Motor neuron (in vitro differentiated cells): ENCODE data around the gene STMN3. TPM values are rescaled to one million over a fixed set of nuclear protein-coding genes. Genes with fewer than 3 reads are reported as not detected.
"Not testable (repeated sequence)": the region's sequence is repeated elsewhere in the genome, so short reads cannot be mapped to it uniquely, and the experiment has no call there.

Experiments used
- ATAC-seq, 8 experiments: fragments of 200-7000 bp; cut with Tn5 transposase; replicated peaks in 6 of 8; 2 replicates each; pipeline ENCODE4 v1.8.0; 2021; ENCODE audit warnings: mild to moderate bottlenecking in 8 of 8, moderate library complexity in 8 of 8
- H3K27ac ChIP-seq, 2 donors: fragments of 250-450 bp; sonication (Bioruptor Pico); 2 replicates each; pipeline ENCODE4 v1.9.0; 2021; ENCODE audit warnings: antibody characterized with exemption in 2 of 2, mild to moderate bottlenecking in 2 of 2, moderate library complexity in 1 of 2
- H3K4me1 ChIP-seq, 2 donors: fragments of 250-450 bp; sonication (Bioruptor Pico); replicated peaks in 1 of 2; 2 replicates each; pipeline ENCODE4 v1.6.1; 2021; ENCODE audit warnings: antibody characterized with exemption in 2 of 2, mild to moderate bottlenecking in 2 of 2, moderate library complexity in 1 of 2
- H3K4me3 ChIP-seq, 5 donors: fragments of 250-450 bp; sonication (Bioruptor Pico); 2 replicates each; pipeline ENCODE4 v1.9.0; 2021; ENCODE audit warnings: antibody characterized with exemption in 5 of 5, mild to moderate bottlenecking in 5 of 5, moderate library complexity in 4 of 5
- WGBS, 10 experiments: fragments of 450-650 bp; shearing (Covaris generic); methylation state at CpG; one replicate each; pipeline ENCODE4 v1.0.0; 2022; 5-methylcytosine and 5-hydroxymethylcytosine counted together
- in situ Hi-C, 9 experiments: fragments of 400-800 bp; cut with MboI; loops; one replicate each; pipeline ENCODE4 v1.15.0; 2021; ENCODE audit warnings: low sequenced_read_pairs in 9 of 9, low pct_unique_long_range_greater_than_20kb in 2 of 9; ENCODE audit not compliant: unreplicated experiment in 9 of 9
- total RNA-seq, 8 experiments: library from RNA; unstranded; fragments of 300-600 nt; gene quantifications; 2 replicates each; pipeline versions ENCODE4 v1.2.3 to v1.2.4, GENCODE V29; 2022

The STMN3 gene
- total RNA-seq, 8 experiments from 2014 or later = 14.5 to 155 (median 69.2) TPM

GRCh38 chr20:63641146-63641791, 12.0 kb downstream of the STMN3 start:
- Histone ChIP-seq H3K4me1 (peaks cover 13 to 18% of the 10 kb centered on the region in 2 donors), H3K27ac (peak overlapping the region in 1 of 2 donors; percentile 29), H3K4me3 (peak overlapping the region; percentile 21 to 33 (median 27))
- peak in 5 of 8 experiments; percentile 8 to 44 (median 39) for ATAC-seq
- no CpG with 5 or more reads among the region's 47 CpGs for WGBS, 10 experiments
- in situ Hi-C loops = loop anchor here in 1 of 9 experiments (25.0 kb wide), 1 partner anchor 204 kb away; no protein-coding TSS in a partner anchor

GRCh38 chr20:63640686-63641085, 12.5 kb downstream of the STMN3 start:
- no CpG with 5 or more reads among the region's 17 CpGs for WGBS, 10 experiments
- not testable (repeated sequence) for ATAC-seq, H3K4me3 ChIP-seq, H3K27ac ChIP-seq
- in situ Hi-C loops = loop anchor here in 1 of 9 experiments (25.0 kb wide), 1 partner anchor 203 kb away; no protein-coding TSS in a partner anchor
- H3K4me1 ChIP-seq = peaks cover 13 to 18% of the 10 kb centered on the region in 2 donors

- peak in 1 of 8 experiments; percentile 3 for ATAC-seq
- WGBS, 10 experiments = no CpG with 5 or more reads among the region's 8 CpGs
- Histone ChIP-seq H3K4me3 (no peak overlapping the region), H3K4me1 (peaks cover 13 to 18% of the 10 kb centered on the region in 2 donors), H3K27ac (no peak overlapping the region)
- in situ Hi-C loops = loop anchor here in 1 of 9 experiments (25.0 kb wide), 1 partner anchor 203 kb away; no protein-coding TSS in a partner anchor
Measured at GRCh38 chr20:63640086-63640485, 13.1 kb downstream of the STMN3 start.

- ATAC-seq = peak in 2 of 8 experiments; percentile 12 to 25
- 0 to 100% (median 94%) methylated on average over 1 to 3 of the region's 15 CpGs; no CpG with 5 or more reads in 5 of the 10 experiments for WGBS, 10 experiments
- Histone ChIP-seq H3K4me1 (peaks cover 13 to 18% of the 10 kb centered on the region in 2 donors), H3K4me3 (no peak overlapping the region), H3K27ac (no peak overlapping the region)
- in situ Hi-C loops = loop anchor here in 1 of 9 experiments (25.0 kb wide), 1 partner anchor 202 kb away; no protein-coding TSS in a partner anchor
Measured at GRCh38 chr20:63639093-63639975, 13.9 kb downstream of the STMN3 start.

- Histone ChIP-seq H3K4me1 (peaks cover 4 to 10% of the 10 kb centered on the region in 2 donors), H3K4me3 (no peak overlapping the region), H3K27ac (no peak overlapping the region)
- in situ Hi-C loops = loop anchor here in 1 of 9 experiments (25.0 kb wide), 1 partner anchor 200 kb away; no protein-coding TSS in a partner anchor
- ATAC-seq = peak in 1 of 8 experiments; percentile 38
- WGBS, 10 experiments = 7 to 80% (median 34%) methylated on average over 2 to 9 of the region's 19 CpGs; no CpG with 5 or more reads in 5 of the 10 experiments
Measured at GRCh38 chr20:63636752-63637628, 16.2 kb downstream of the STMN3 start.

- ATAC-seq = no peak
- 20 to 100% (median 84%) methylated on average over 2 to 7 of the region's 15 CpGs; no CpG with 5 or more reads in 2 of the 10 experiments for WGBS, 10 experiments
Measured at GRCh38 chr20:63635431-63636141, 17.6 kb downstream of the STMN3 start.

GRCh38 chr20:63633732-63634131, 19.5 kb downstream of the STMN3 start:
- 43 to 86% (median 65%) methylated on average over 2 to 9 of the region's 9 CpGs; no CpG with 5 or more reads in 1 of the 10 experiments for WGBS, 10 experiments
- Histone ChIP-seq H3K4me1 (peaks cover 3 to 12% of the 10 kb centered on the region in 2 donors), H3K27ac (no peak overlapping the region), H3K4me3 (no peak overlapping the region)
- in situ Hi-C loops = loop anchor here in 1 of 9 experiments (25.0 kb wide), 1 partner anchor 196 kb away; no protein-coding TSS in a partner anchor
- no peak for ATAC-seq

More at GRCh38 chr20:63635431-63636141, 17.6 kb downstream of the STMN3 start:
- peaks cover 0 to 5% of the 10 kb centered on the region in 2 donors for H3K4me1 ChIP-seq
- in situ Hi-C loops = loop anchor here in 1 of 9 experiments (25.0 kb wide), 1 partner anchor 198 kb away; no protein-coding TSS in a partner anchor
- no peak overlapping the region for H3K4me3 ChIP-seq
- no peak overlapping the region for H3K27ac ChIP-seq

- H3K27ac ChIP-seq, H3K4me3 ChIP-seq, ATAC-seq: not testable (repeated sequence)
- in situ Hi-C loops = loop anchor here in 1 of 9 experiments (25.0 kb wide), 1 partner anchor 194 kb away; no protein-coding TSS in a partner anchor
- H3K4me1 ChIP-seq = peaks cover 7 to 16% of the 10 kb centered on the region in 2 donors
- WGBS, 10 experiments = 80 to 100% (median 96%) methylated on average over 1 to 10 of the region's 10 CpGs; no CpG with 5 or more reads in 4 of the 10 experiments
Measured at GRCh38 chr20:63631426-63631825, 21.8 kb downstream of the STMN3 start.

GRCh38 chr20:63630956-63631355, 22.3 kb downstream of the STMN3 start:
- not testable (repeated sequence) for ATAC-seq, H3K4me3 ChIP-seq, H3K27ac ChIP-seq
- 60 to 100% (median 91%) methylated on average over 1 to 4 of the region's 6 CpGs; no CpG with 5 or more reads in 4 of the 10 experiments for WGBS, 10 experiments
- H3K4me1 ChIP-seq = peaks cover 7 to 16% of the 10 kb centered on the region in 2 donors
- in situ Hi-C loops = loop anchor here in 1 of 9 experiments (25.0 kb wide), 1 partner anchor 194 kb away; no protein-coding TSS in a partner anchor

GRCh38 chr20:63628246-63628975, 24.8 kb downstream of the STMN3 start:
- Histone ChIP-seq H3K27ac (peak overlapping the region; percentile 5 to 70), H3K4me3 (peak overlapping the region; percentile 81 to 95 (median 89)), H3K4me1 (peaks cover 10 to 22% of the 10 kb centered on the region in 2 donors)
- WGBS, 10 experiments = 3 to 67% (median 27%) methylated on average over 1 to 19 of the region's 22 CpGs; no CpG with 5 or more reads in 3 of the 10 experiments
- peak; percentile 29 to 70 (median 42) for ATAC-seq
- in situ Hi-C loops = loop anchor here in 1 of 9 experiments (25.0 kb wide), 1 partner anchor 191 kb away; no protein-coding TSS in a partner anchor
